CD4-positive, alpha-beta T cell treated with Interleukin-12 subunit alpha and Interleukin-12 subunit beta, for 1 hour (primary cell): ENCODE results near the gene TBC1D22A.
A peak's percentile ranks its signal among the peaks of the same experiment; 100 is the strongest.
"Not testable (repeated sequence)": the region's sequence is repeated elsewhere in the genome, so short reads cannot be mapped to it uniquely, and the experiment has no call there.

ENCODE experiments used
- DNase-seq: peaks from one replicate; pipeline ENCODE4 v3.0.0-alpha.2; 2020

Gene TBC1D22A, protein sequence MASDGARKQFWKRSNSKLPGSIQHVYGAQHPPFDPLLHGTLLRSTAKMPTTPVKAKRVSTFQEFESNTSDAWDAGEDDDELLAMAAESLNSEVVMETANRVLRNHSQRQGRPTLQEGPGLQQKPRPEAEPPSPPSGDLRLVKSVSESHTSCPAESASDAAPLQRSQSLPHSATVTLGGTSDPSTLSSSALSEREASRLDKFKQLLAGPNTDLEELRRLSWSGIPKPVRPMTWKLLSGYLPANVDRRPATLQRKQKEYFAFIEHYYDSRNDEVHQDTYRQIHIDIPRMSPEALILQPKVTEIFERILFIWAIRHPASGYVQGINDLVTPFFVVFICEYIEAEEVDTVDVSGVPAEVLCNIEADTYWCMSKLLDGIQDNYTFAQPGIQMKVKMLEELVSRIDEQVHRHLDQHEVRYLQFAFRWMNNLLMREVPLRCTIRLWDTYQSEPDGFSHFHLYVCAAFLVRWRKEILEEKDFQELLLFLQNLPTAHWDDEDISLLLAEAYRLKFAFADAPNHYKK

DNA sequence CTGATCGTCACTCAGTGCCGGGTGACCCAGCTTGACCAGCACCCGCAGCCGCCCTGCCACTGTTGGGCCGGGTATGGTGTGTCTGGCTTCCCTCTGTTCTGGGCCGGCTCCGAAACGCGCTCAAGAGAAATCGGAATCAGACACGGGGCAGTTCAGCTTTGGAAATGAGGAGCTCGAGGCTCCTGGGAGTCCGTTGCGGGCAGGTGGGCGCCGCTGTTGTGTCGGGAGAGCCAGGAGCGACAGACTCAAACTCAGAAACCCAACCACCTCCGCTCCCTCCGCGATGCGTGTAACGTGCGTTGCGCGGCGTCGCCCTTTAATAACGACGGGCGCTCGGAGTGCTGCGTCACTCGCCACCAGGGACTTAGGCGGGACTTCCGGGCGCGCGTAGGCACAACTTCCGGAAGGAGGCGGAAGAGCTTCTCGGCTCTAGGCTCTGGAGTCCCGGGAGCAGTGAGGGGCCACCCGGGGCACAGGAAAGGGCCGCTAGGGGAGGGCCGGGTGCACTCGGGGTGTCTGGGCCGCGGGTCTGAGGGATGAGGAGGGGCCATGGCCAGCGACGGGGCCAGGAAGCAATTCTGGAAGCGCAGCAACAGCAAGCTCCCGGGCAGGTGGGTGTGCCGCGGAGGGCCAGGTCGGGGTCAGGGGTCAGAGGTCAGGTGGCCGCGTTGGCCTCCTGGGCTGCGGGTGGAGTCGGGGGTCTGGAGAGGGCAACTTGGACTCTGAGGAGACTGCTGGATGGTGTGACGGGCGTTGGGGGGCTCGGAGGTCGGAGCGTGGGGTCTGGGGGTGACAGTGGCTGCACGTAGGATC is at the start of gene TBC1D22A:
Gene TBC1D22A, plus strand, starts transcription at position 413 of the 813 bp plus-strand sequence. Its CDS starts 137 bp downstream, at position 550.
- peak; percentile 95 for DNase-seq

DNA sequence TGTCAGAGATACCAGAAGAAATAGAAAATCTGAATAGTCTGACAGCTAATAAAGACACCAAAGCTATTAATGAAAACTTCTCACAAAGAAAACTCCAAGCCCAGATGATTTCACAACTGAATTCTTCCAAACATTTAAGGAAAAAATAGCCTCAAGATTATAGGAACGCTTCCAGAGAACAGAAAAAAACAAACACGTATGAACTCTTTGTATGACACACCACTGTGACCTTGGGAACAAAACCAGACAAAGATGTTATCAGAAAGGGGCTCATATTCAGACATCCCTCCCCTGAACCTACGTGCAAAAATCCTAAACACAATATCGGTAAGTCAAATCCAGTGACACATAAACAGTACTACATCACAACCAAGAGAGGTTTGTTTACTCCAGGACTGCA is 47.9 kb upstream of the TBC1D22A start:
- DNase-seq, result no peak

DNA sequence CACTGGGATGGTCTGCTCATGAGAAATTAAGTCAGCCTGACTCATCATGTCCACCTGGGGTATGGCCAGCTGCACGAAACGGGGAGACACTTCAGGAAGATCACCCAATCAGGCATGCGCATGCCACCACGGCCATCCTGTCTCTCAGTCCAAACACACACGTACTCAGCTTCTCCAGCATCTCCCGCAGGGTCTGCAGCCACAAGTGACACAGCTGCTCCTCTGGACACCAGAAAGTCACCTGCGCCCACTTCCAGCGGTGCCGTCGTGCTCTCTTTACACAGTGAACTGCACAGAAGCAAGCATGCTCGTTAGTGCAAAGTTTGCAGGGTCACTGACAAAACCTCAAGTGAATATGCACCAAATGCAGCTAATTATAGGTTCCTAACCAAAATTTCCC is 42.5 kb upstream of the TBC1D22A start:
- DNase-seq, result no peak

DNA sequence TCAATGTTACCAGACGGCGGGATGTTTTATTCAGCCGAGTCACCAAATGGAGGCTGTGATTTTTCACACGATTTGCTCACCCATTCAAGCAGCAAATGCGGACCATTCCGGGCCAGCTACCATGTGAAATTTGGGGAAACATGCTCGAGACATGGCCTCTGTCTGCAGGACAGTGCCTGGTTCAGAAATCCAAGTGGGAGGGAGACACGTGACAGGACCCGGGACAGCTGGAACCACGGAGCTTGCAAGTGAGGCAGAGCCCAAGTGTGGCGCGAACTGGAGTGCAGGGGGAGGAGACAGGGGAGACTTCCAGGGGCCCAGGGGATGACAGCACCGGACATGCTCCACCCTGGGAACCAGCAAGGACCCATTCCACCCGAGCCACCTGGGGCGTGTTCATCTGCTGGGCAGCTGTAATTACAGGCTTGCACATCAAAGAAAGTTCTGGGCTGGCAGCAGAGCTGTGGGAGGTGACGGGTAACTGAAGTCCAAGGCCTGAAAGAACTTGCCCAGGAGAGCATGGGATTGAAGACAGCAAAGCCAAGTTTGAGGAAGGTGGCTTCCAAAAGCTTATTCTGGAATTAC is 40.9 kb upstream of the TBC1D22A start:
- no peak for DNase-seq

DNA sequence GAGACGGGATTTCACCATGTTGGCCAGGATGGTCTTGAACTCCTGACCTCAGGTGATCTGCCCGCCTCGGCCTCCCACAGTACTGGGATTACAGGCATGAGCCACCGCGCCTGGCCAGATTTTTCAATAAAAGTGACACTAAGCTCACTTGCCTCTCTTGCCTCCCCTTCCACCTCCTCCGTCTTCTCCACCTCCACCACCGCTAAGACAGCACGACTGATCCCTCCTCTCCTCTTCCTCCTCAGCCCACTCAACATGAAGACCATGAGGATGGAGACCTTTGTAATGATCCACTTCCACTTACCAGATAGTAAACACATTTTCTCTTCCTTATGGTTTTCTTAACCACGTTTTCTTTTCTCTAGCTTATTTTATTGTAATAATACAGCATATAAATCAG is 38.6 kb upstream of the TBC1D22A start:
- DNase-seq, result no peak

DNA sequence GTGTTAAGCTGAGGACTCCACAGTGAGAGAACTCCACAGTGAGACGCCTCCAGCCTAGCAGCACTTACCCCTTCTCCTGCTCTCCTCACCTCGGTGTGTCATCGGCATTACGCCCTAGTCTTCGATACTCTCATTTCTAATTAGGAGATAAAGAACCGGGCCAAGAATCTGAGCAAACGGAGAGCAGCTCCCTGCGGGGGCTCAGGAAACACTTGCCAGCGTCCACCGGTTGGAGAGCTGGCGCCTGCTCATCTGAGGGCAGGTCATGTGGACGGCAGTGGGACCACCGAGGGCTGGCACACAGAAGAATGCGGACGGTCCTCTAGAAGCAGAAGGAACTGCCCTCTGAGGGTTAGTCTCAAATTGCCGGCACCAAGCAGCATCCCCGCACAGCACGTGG is 37.4 kb upstream of the TBC1D22A start:
- no peak for DNase-seq

DNA sequence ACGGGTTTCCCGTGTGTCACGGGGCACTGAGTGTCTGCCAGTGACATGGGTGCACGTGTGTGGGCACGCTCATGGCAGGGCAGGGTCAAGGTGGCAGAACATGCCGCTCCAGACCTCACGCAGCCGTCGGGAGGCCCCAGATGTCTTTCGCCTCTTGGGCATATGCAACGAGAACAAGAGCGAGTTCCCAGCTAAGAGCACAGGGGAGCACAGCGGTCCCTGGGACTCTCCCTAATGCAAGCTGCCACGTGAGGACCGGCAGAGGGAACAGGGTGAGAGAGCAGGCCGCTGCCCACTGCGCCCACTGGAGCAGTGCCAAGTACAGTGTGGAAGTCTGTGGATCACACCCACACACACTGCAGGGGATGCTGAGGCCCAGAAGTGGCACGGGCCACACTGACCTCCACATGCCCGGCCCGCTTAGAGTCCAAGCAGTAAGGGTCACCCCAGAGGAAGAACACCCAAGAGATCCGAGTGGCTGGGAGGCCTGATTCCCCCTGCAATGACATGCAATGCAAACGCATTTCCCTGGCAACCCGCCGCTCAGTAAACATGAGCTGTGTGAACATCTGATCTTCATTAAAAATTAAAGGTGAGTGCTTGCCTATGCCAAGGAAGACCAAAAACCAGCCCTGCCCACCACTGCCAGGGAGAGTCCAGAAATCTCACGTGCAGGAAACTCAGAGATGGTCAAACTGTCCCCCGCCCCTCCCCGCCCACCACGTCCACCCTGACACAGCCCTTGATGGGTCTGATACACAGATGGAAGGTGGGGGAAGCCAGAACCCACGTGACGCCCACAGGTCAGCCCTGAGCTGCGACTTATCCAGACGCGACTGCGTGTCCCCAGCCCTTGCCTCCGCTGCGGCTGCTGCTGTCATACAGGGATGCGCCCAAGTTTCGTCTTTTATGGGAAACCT is 36.1 kb upstream of the TBC1D22A start:
- no peak for DNase-seq

DNA sequence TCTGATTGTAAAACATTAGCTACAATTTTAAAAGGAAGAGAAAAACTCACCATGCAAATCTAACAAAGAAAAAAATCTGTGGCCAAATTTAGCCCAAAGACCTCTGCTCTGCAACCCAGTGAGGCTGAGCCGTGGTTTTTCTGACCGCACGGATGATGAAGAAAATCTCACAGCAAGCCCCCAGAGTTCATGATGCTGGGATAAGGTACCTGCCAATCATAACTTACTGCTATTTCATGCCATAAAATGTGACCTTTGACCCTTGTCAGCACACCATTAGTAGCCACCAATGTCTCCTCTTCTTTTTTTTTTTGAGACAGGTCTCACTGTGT is 35.5 kb upstream of the TBC1D22A start:
- no peak for DNase-seq

DNA sequence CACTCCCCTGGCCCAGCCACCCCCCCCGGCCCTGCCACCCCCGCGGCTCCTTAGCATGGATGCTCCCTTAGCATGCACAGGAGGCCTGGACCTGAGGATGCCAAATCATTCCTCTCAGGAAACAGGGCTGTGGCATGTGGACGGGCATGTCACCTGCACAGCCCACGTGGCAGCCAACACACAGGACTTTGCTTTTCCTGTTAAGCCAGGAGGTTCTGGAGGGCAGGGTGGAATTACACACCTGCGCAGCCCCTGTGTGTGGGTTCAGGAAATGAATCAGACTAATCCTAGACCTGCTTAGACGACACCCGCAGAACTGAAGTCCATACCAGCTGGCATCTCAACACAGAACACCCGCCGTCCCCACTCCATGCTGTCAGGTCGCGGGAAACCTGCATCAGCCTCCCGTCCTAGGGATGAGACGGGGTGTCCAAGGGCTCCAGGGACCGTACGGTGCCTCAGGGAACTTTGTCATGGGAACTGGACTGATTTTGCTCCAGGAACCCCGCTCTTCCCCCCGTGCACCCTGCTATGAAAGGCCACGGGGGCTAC is 34.6 kb upstream of the TBC1D22A start:
- DNase-seq, result no peak

DNA sequence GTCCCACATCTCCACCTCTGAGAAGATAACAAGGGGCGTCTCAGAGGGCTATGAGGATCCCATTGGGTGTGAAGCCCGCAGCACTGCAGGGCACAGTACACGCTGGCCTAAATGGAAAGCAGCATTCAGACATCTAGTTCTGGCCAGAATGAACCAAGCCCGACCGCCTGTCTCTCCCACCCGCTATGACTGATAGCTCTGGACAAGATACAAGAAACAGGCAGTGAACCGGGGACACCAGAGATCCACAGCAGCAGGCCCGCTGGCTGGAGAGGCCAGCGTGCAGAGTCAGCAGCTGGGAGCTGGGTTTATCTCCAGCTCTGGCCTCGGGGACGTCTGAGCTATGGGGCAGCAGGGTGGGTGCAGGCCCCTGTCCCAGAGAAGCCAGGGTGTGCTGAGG is 34.0 kb upstream of the TBC1D22A start:
- DNase-seq, result no peak

DNA sequence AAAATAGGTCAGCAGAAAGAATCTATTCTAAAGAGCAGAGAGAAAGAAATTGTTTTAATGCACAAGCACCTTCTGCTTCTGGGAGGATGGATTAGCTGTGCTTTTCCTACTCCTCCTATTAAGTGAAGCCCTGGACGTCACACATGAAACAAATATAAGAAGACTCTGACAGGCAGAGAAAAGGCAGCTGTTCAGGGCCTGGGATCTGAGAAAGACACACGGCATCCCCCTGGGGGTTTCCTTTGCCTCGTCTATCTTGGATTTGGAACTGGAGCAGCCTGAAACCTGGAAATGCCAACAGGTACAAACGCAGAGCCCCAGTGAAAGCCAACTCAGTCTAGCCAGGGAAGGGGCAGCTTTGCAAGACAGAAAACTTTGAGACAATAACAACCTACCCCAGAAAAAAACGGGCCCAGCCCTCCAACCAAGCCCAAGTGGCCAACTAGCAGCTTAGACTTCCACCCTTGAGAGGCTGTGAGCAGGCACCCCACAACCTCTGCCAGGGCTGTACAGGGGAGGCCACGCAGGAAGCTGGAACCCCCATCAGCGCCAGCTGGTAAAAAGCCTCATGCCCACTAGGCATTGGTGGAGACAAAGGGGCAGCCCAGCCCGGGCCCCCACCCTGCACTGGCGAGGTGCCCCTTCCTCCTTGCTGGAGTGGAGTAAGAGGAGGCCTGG is 31.7 kb upstream of the TBC1D22A start:
- DNase-seq, result no peak

DNA sequence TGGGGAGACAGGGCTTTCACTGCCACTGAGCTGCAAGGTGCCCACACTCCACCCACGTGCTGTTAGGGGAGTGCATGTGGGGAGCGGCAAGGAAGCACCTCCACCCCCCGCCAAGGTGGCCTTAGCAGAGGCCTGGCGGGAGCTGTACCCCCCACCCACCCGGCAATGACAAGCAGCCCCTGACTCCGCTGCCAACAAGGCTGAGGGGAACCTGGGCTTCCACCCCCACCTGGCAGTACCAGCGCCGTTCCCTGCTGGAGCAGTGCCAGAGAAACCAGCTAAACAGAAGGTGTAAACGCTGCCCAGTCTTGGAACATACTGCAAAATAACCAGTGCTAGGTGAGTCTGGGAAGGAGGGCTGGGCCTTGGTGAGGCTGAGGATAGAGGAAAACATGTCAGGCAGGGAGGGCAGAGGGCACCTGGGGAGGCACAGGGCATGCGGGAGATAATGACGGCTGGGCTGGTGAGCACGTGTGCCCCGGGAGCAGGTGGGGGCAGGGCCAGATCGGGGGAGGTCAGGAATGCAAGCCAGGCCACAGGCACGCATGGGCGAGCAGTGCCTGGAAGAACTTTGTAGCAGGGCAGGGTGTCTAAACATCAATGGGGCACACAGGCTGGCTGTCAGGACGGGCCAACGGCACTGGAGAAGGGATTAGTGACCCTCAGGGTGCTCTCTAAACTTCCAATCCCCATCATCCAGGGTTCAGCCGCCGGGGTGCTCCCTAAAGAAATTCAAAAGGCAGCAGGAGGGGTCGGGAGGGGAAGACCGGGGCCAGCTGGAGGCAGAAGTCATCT is 31.0 kb upstream of the TBC1D22A start:
- no peak for DNase-seq

DNA sequence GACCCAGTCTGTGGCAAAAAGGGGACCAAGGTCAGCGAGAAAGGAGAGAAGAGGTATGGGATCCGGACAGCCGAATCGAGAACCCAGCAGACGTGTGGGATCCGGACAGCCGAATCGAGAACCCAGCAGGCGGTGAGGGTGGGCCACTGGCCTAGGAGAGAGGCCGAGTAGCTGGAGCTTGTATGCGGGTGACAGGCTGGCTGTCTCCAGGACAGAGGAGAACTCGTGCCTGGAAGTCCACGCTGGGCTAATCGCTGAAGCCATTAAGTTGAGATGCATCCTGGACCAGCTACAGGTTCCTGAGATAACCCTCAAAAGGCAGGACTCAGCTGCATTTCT is 30.4 kb upstream of the TBC1D22A start:
- DNase-seq, result no peak

DNA sequence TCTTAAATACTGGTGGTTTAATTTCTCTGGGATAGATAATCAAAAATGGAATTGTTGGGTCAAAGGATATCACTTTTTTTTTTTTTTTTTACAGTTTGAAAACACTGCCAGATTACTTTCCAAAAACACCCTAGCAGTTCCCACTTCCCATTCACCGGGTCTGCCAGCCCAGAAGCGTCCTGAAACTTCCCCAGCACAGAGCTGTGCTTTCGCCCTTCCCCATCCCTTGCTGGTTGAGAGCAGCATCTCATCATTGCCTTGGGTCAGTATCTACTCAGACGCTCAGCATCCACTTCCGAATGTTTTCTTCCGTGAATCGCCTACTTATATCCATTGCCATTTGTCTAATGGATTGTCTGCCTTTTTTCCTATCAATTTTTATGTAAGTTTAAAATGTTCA is 29.9 kb upstream of the TBC1D22A start:
- DNase-seq, result no peak

DNA sequence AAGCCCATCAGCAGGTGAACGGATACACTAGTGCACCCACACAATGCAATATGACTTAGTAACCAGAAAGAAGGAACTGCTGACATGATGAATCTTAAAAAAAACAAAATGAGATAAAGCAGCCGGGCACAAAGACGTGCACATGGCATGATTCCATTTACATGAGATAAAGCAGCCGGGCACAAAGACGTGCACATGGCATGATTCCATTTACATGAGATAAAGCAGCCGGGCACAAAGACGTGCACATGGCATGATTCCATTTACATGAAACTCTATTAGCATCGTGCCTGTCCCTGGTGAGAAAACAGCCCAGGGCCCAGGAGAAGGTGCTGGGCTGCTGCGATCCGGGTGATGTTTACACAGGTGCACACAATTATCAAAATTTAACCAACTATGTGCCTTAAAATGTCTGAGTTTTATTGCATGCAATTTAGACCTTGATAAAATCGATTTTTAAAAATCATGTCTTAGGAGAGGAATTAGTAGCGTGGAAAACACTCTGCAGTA is 28.2 kb upstream of the TBC1D22A start:
- not testable (repeated sequence) for DNase-seq

DNA sequence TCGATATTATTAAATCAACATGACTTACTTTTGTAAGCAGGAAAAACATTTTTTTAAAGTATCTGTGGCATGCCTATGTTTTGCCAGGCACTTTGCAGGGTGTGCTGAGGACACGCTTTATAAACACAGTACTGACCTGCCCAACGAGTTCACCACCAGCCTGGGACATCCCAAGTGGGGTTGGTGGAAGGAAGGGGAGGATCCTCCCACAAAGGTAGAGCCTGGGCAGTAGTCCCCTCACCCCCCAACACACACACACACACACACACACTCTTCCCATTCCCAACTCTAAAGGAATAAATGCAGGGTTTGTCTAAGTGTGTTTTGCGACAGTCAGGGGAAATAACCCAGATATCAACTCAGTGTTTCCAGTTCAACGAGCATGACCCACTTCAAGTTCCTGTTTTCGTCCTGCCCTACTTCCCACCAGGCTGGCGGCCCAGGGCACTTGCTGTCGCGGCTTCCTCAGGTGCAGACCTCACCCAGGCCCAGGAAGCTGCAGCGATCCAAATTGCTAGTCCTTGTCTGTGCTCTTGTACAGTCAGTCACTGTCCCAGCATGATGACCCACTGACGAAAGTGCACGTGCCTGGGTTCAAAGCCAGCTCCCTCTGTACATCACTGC is 27.5 kb upstream of the TBC1D22A start:
- DNase-seq, result peak; percentile 78

DNA sequence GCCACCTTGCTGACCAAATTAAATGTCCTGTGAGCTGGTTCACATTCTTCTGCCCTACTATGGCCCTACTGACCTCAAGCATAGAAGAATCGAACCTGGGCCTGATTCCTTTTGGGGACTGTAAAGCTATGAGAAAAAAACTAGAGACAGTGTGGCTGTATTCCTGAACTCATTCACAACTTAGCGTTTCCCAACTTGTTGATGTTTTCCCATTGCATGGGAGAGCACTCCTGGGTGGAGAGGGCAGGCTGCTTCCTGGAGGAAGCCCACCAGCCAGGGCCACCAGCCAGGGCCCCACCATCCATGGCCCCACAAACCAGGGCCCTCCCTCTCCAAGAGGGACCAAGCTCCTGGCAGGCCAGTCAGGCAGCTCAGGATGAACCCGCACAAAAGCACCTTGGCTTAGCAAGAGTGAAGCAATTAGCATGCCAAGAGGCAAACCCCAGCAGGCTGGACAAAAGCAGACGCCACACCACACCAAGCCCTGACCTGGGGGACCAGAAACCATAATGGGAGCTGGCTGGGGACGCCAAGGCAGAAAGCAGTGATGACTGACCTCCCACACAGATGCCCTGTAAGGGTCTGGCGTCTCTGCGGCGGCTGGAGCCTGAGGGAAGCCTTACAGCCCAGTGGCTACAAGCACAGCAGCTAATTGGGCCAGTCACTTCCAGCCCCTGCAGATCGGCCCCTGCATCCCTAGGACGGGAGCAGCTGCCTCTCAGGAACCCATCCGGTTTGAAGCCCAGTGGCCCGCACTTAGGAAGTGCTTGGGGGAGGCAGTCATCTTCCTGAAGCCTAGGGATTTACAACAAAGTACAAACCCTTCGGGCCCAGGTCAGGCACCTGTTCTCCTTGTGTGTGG is 26.5 kb upstream of the TBC1D22A start:
- no peak for DNase-seq

DNA sequence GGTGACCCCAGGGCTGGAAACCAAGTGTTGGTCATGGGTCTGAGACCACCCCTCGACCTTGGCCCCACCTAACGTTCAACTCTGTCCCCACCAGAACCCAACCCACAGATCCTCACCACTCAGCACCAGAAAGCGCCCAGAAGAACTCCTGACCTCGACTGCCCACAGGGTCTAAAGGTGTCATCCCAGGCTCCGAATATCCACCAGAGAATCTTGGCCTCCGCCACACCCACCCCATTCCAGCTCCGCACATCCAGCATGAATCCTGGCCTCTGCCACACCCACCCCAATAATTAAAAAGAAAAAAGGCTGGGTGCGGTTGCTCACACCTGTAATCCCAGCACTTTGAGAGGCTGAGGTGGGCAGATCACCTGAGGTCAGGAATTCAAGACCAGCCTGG is 25.7 kb upstream of the TBC1D22A start:
- no peak for DNase-seq
